Neural progenitor cell (in vitro differentiated cells): ENCODE results near the gene PPFIA4. TPM values are rescaled to one million over a fixed set of nuclear protein-coding genes. Genes with fewer than 3 reads are reported as not detected.

Experiments used
- DNase-seq: peaks from one replicate; pipeline ENCODE4 v3.0.0-alpha.2; 2016; ENCODE audit warnings: low spot score
- H2AFZ ChIP-seq: fragments of 200-600 bp; sonication (generic); replicated peaks from 2 replicates; pipeline ENCODE4 v1.6.1; 2016; ENCODE audit warnings: antibody characterized with exemption
- H3F3A ChIP-seq: fragments of 200-600 bp; sonication (generic); 2 replicates; pipeline ENCODE4 v1.6.1; 2016; ENCODE audit warnings: antibody characterized with exemption, low read depth
- H3K27ac ChIP-seq: fragments of 200-600 bp; sonication (generic); 2 replicates; pipeline ENCODE4 v1.5.1; 2016; ENCODE audit warnings: mild to moderate bottlenecking
- H3K27me3 ChIP-seq: fragments of 200-600 bp; sonication (generic); 2 replicates; pipeline ENCODE4 v1.6.1; 2016; ENCODE audit warnings: mild to moderate bottlenecking, moderate library complexity
- H3K36me3 ChIP-seq: fragments of 200-600 bp; sonication (generic); 2 replicates; pipeline ENCODE4 v1.5.1; 2016
- H3K4me1 ChIP-seq: fragments of 200-600 bp; sonication (generic); 2 replicates; pipeline ENCODE4 v1.6.1; 2016; ENCODE audit warnings: mixed run types
- H3K4me2 ChIP-seq: fragments of 200-600 bp; sonication (generic); 2 replicates; pipeline ENCODE4 v1.6.1; 2016
- H3K4me3 ChIP-seq: fragments of 200-600 bp; sonication (generic); 2 replicates; pipeline ENCODE4 v1.5.1; 2016
- H3K79me2 ChIP-seq: fragments of 200-600 bp; sonication (generic); 2 replicates; pipeline ENCODE4 v1.6.1; 2016; ENCODE audit warnings: low read depth
- H3K9ac ChIP-seq: fragments of 200-600 bp; sonication (generic); 2 replicates; pipeline ENCODE4 v1.6.1; 2016
- H3K9me3 ChIP-seq: fragments of 200-600 bp; sonication (generic); 2 replicates; pipeline ENCODE4 v1.5.1; 2016; ENCODE audit warnings: low read depth
- H4K20me1 ChIP-seq: fragments of 200-600 bp; sonication (generic); 2 replicates; pipeline ENCODE4 v1.6.1; 2016; ENCODE audit warnings: low read depth
- H3K27ac Mint-ChIP-seq: 3 replicates; pipeline ENCODE4 v1.8.0; 2021; ENCODE audit warnings: mixed read lengths
- H3K27me3 Mint-ChIP-seq: 2 replicates; pipeline ENCODE4 v1.8.0; 2022; ENCODE audit warnings: low read depth, mild to moderate bottlenecking, inconsistent platforms, moderate library complexity, mixed read lengths; ENCODE audit not compliant: insufficient read depth
- H3K36me3 Mint-ChIP-seq: 3 replicates; pipeline ENCODE4 v1.8.0; 2021; ENCODE audit warnings: mixed read lengths
- H3K4me1 Mint-ChIP-seq: 3 replicates; pipeline ENCODE4 v1.8.0; 2021; ENCODE audit warnings: mixed read lengths
- H3K4me3 Mint-ChIP-seq: 3 replicates; pipeline ENCODE4 v1.8.0; 2021; ENCODE audit warnings: mild to moderate bottlenecking, moderate library complexity, mixed read lengths
- H3K9me3 Mint-ChIP-seq: 3 replicates; pipeline ENCODE4 v1.8.0; 2020; ENCODE audit warnings: mixed read lengths
- EZH2 ChIP-seq: fragments of 200-600 bp; sonication (generic); IDR thresholded peaks from 2 replicates; pipeline ENCODE4 v1.6.1; 2017; ENCODE audit warnings: antibody characterized with exemption, mild to moderate bottlenecking, moderate library complexity
- EZH2phosphoT487 ChIP-seq: fragments of 200-600 bp; sonication (generic); IDR thresholded peaks from 2 replicates; pipeline ENCODE4 v1.6.1; 2017; ENCODE audit warnings: antibody characterized with exemption
- total RNA-seq: library from RNA; depleted of rRNA; stranded (reverse); fragments of >200 nt; gene quantifications from 2 replicates; pipeline ENCODE4 v1.2.3, GENCODE V29; 2015; ENCODE audit warnings: low replicate concordance
- TF ChIP-seq, protein P1 (sequence below): fragments of 200-600 bp; sonication (generic); IDR thresholded peaks from 2 replicates; pipeline ENCODE4 v1.5.1; 2017; ENCODE audit warnings: antibody characterized with exemption, mild to moderate bottlenecking

Gene PPFIA4
- total RNA-seq, 1 donor from 2014 or later, result 23.5 TPM

GRCh38 chr1:203055161-203055799, 29.0 kb downstream of the PPFIA4 start:
- Mint-ChIP-seq H3K27ac (no peak overlapping the region), H3K36me3 (peaks cover 12% of the 10 kb centered on the region), H3K4me3 (no peak overlapping the region), H3K4me1 (peaks cover 24% of the 10 kb centered on the region), H3K27me3 (no peaks in the 10 kb centered on the region), H3K9me3 (no peaks in the 10 kb centered on the region)
- Histone ChIP-seq H3K4me3 (no peak overlapping the region), H2AFZ (no peak overlapping the region), H3K9ac (no peak overlapping the region), H3K27ac (no peak overlapping the region), H3K36me3 (no peaks in the 10 kb centered on the region), H4K20me1 (no peaks in the 10 kb centered on the region), H3F3A (no peaks in the 10 kb centered on the region), H3K4me1 (peaks cover 22% of the 10 kb centered on the region), H3K9me3 (no peaks in the 10 kb centered on the region), H3K79me2 (no peaks in the 10 kb centered on the region), H3K27me3 (no peaks in the 10 kb centered on the region), H3K4me2 (peak overlapping the region; percentile 41)
- TF ChIP-seq, protein P1, sequence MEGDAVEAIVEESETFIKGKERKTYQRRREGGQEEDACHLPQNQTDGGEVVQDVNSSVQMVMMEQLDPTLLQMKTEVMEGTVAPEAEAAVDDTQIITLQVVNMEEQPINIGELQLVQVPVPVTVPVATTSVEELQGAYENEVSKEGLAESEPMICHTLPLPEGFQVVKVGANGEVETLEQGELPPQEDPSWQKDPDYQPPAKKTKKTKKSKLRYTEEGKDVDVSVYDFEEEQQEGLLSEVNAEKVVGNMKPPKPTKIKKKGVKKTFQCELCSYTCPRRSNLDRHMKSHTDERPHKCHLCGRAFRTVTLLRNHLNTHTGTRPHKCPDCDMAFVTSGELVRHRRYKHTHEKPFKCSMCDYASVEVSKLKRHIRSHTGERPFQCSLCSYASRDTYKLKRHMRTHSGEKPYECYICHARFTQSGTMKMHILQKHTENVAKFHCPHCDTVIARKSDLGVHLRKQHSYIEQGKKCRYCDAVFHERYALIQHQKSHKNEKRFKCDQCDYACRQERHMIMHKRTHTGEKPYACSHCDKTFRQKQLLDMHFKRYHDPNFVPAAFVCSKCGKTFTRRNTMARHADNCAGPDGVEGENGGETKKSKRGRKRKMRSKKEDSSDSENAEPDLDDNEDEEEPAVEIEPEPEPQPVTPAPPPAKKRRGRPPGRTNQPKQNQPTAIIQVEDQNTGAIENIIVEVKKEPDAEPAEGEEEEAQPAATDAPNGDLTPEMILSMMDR, result peak; percentile 35
- no peak for TF ChIP-seq EZH2
- no peak for TF ChIP-seq EZH2phosphoT487
- DNase-seq, result peak; percentile 56

- Histone ChIP-seq H3K9ac (no peak overlapping the region), H3K79me2 (no peaks in the 10 kb centered on the region), H3K27ac (no peak overlapping the region), H3K36me3 (no peaks in the 10 kb centered on the region), H3K27me3 (no peaks in the 10 kb centered on the region), H4K20me1 (no peaks in the 10 kb centered on the region), H2AFZ (no peak overlapping the region), H3F3A (no peaks in the 10 kb centered on the region), H3K4me3 (no peak overlapping the region), H3K9me3 (no peaks in the 10 kb centered on the region), H3K4me1 (peaks cover 22% of the 10 kb centered on the region), H3K4me2 (no peak overlapping the region)
- peaks cover 16% of the 10 kb centered on the region for H3K36me3 Mint-ChIP-seq
- peaks cover 6% of the 10 kb centered on the region for H3K9me3 Mint-ChIP-seq
- H3K4me1 Mint-ChIP-seq, result peaks cover 24% of the 10 kb centered on the region
- no peak overlapping the region for H3K27ac Mint-ChIP-seq
- no peak overlapping the region for H3K4me3 Mint-ChIP-seq
- H3K27me3 Mint-ChIP-seq, result peaks cover 4% of the 10 kb centered on the region
- TF ChIP-seq EZH2, result no peak
- TF ChIP-seq EZH2phosphoT487, result no peak
- TF ChIP-seq, protein P1, result no peak
- DNase-seq, result no peak
Measured at GRCh38 chr1:203056012-203056411, 29.7 kb downstream of the PPFIA4 start.

GRCh38 chr1:203056516-203056915, 30.2 kb downstream of the PPFIA4 start:
- H3K9ac ChIP-seq, result no peak overlapping the region
- H4K20me1 ChIP-seq, result no peaks in the 10 kb centered on the region
- H3K4me1 ChIP-seq, result peaks cover 22% of the 10 kb centered on the region
- H3K27ac Mint-ChIP-seq, result no peak overlapping the region
- no peak overlapping the region for H2AFZ ChIP-seq
- H3F3A ChIP-seq, result no peaks in the 10 kb centered on the region
- no peaks in the 10 kb centered on the region for H3K27me3 ChIP-seq
- H3K36me3 Mint-ChIP-seq, result peaks cover 16% of the 10 kb centered on the region
- TF ChIP-seq EZH2phosphoT487 (no peak), EZH2 (no peak)
- TF ChIP-seq, protein P1, result peak; percentile 31
- no peaks in the 10 kb centered on the region for H3K36me3 ChIP-seq
- H3K27ac ChIP-seq, result no peak overlapping the region
- H3K4me3 ChIP-seq, result no peak overlapping the region
- no peaks in the 10 kb centered on the region for H3K9me3 ChIP-seq
- DNase-seq, result no peak
- no peak overlapping the region for H3K4me3 Mint-ChIP-seq
- H3K4me2 ChIP-seq, result no peak overlapping the region
- peaks cover 20% of the 10 kb centered on the region for H3K4me1 Mint-ChIP-seq
- no peaks in the 10 kb centered on the region for H3K79me2 ChIP-seq
- H3K27me3 Mint-ChIP-seq, result peaks cover 4% of the 10 kb centered on the region
- H3K9me3 Mint-ChIP-seq, result peaks cover 6% of the 10 kb centered on the region
